OCI-LY1 (cell line): ENCODE measurements around the gene TSHR.

Experiments
- CTCF ChIP-seq: fragments of 200-600 bp; sonication (generic), shearing (Covaris generic); IDR thresholded peaks from 2 replicates; pipeline ENCODE4 v1.5.1; 2017; ENCODE audit warnings: mild to moderate bottlenecking, antibody characterized with exemption, low read length, moderate library complexity, mixed read lengths
- EZH2 ChIP-seq: fragments of 200-600 bp; sonication (generic), shearing (Covaris generic); IDR thresholded peaks from 2 replicates; pipeline ENCODE4 v1.8.0; 2017; ENCODE audit warnings: borderline replicate concordance, mixed run types, mild to moderate bottlenecking, antibody characterized with exemption, low read length, moderate library complexity, mixed read lengths

GRCh38 chr14:80942191-80942600, 13.2 kb upstream of the TSHR start:
- TF ChIP-seq CTCF (no peak), EZH2 (no peak)
